ENCODE results near the gene KLF7. TPM values are rescaled to one million over a fixed set of nuclear protein-coding genes. Genes with fewer than 3 reads are reported as not detected.

KLF7 gene
- total and polyA plus RNA-seq, 2 donors (not counting 3 experiments of a cell fraction or from before 2014, with no cell fraction given) = 32.8 to 42.9 TPM

DNA sequence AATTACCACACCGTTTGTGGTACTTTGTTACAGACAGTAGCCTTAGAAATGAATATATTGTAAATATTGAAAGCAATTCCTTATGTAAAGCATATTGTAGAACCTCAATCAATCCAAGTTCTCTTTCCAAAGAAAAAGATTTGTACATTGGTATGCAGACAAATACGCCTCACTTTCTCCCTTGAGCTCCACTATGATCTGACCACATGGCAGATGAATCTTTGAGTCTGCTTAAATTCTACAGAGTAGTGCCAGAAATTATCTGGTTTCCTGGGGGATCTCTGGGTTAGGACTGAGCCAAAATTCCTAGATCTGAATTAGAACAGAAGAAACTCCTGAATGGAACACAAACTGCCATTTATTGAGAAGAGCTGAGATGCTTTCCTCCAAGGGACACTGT, 127.4 kb downstream of the KLF7 start:
- DNase-seq (ENCODE audit: low read depth, low spot score) = no peak
- no peak overlapping the region for H3K9ac ChIP-seq (replicated peaks; ENCODE audit: extremely low read depth, insufficient read depth, low read length)
- no peak for FAIRE-seq
- ChIA-PET POLR2A (no interaction called here), CTCF (interaction anchor here (1.2 kb wide), 1 partner anchor 56 kb away, joined by 3 read pairs; no protein-coding TSS in a partner anchor)
- no peak overlapping the region for H3K27ac ChIP-seq (ENCODE audit: insufficient read depth, low read depth, low read length)
- TF ChIP-seq, protein P1, sequence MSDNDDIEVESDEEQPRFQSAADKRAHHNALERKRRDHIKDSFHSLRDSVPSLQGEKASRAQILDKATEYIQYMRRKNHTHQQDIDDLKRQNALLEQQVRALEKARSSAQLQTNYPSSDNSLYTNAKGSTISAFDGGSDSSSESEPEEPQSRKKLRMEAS (IDR thresholded peaks at IDR 0.05; ENCODE audit: insufficient read depth, insufficient read length) = no peak
- TF ChIP-seq MYC (IDR thresholded peaks at IDR 0.05; ENCODE audit: low read depth, low read length) (no peak), POLR2A (IDR thresholded peaks at IDR 0.05; ENCODE audit: low read depth, low read length) (no peak), POLR2AphosphoS5 (IDR thresholded peaks at IDR 0.05; ENCODE audit: insufficient read depth, low read depth, low read length) (no peak), EZH2 (IDR thresholded peaks at IDR 0.05; ENCODE audit: borderline replicate concordance, low read depth, low read length, severe bottlenecking) (no peak), FOS (IDR thresholded peaks at IDR 0.05; ENCODE audit: borderline replicate concordance, insufficient read depth, low read length) (no peak), JUN (IDR thresholded peaks at IDR 0.05; ENCODE audit: borderline replicate concordance, insufficient read depth, insufficient read length, low read depth) (no peak), GATA2 (IDR thresholded peaks at IDR 0.05; ENCODE audit: insufficient read depth, insufficient read length, low read depth, low read length) (no peak)
- TF ChIP-seq, protein P2, sequence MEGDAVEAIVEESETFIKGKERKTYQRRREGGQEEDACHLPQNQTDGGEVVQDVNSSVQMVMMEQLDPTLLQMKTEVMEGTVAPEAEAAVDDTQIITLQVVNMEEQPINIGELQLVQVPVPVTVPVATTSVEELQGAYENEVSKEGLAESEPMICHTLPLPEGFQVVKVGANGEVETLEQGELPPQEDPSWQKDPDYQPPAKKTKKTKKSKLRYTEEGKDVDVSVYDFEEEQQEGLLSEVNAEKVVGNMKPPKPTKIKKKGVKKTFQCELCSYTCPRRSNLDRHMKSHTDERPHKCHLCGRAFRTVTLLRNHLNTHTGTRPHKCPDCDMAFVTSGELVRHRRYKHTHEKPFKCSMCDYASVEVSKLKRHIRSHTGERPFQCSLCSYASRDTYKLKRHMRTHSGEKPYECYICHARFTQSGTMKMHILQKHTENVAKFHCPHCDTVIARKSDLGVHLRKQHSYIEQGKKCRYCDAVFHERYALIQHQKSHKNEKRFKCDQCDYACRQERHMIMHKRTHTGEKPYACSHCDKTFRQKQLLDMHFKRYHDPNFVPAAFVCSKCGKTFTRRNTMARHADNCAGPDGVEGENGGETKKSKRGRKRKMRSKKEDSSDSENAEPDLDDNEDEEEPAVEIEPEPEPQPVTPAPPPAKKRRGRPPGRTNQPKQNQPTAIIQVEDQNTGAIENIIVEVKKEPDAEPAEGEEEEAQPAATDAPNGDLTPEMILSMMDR (IDR thresholded peaks at IDR 0.05; ENCODE audit: extremely low read depth in 1 of 2, insufficient read depth in 1 of 2, low read depth in 1 of 2, low read length in 2 of 2) = no peak
- dilution Hi-C loops (cut with MboI; ENCODE audit: extremely low pct_ligation_motif_present, low sequenced_read_pairs) = no loop called here
- H4K20me1 ChIP-seq (replicated peaks; ENCODE audit: control insufficient read depth, extremely low read depth, insufficient read depth, low read length) = no peaks in the 10 kb centered on the region
- no peaks in the 10 kb centered on the region for H3K36me3 ChIP-seq (ENCODE audit: control insufficient read depth in 2 of 2, extremely low read depth in 1 of 2, insufficient read depth in 2 of 2, low read length in 2 of 2)
- no TSS peak for BruUV-seq (replicated peaks)
- peaks cover 9% of the 10 kb centered on the region for H3K4me1 ChIP-seq (ENCODE audit: control insufficient read depth, extremely low read depth, insufficient read depth, low read length)
- no peak overlapping the region for H3K4me3 ChIP-seq (replicated peaks in 1 of 3; ENCODE audit: insufficient read depth in 1 of 3, low read depth in 1 of 3, low read length in 3 of 3)
- intact Hi-C loops (cut with micrococcal nuclease) = loop anchor here (5.0 kb wide), 1 partner anchor 956 kb away; no protein-coding TSS in a partner anchor
- no peaks in the 10 kb centered on the region for H3K9me1 ChIP-seq (replicated peaks; ENCODE audit: control insufficient read depth, extremely low read depth, insufficient read depth, low read length)
- no peak overlapping the region for H2AFZ ChIP-seq (ENCODE audit: low read depth, low read length)
- no peaks in the 10 kb centered on the region for H3K27me3 ChIP-seq (ENCODE audit: control insufficient read depth in 2 of 2, insufficient read depth in 2 of 2, low read length in 2 of 2)
- H3K4me2 ChIP-seq (ENCODE audit: insufficient read depth, low read length) = no peak overlapping the region
- no peaks in the 10 kb centered on the region for H3K79me2 ChIP-seq (ENCODE audit: control insufficient read depth, insufficient read depth, low read length)
- H3K9me3 ChIP-seq (replicated peaks; ENCODE audit: control insufficient read depth, insufficient read depth, low read length) = no peaks in the 10 kb centered on the region
